Colonic mucosa (tissue), 4 donors: Measurements from ENCODE around the gene CSF2. TPM values are rescaled to one million over a fixed set of nuclear protein-coding genes. Genes with fewer than 3 reads are reported as not detected.
A peak's percentile ranks its signal among the peaks of the same experiment; 100 is the strongest.

Experiments used
- DNase-seq: peaks from one replicate; pipeline ENCODE4 v3.0.0-alpha.2; 2020
- H3K27ac ChIP-seq: fragments of 200-600 bp; one replicate; pipeline ENCODE4 v1.8.0; 2021
- H3K27me3 ChIP-seq: fragments of 200-600 bp; one replicate; pipeline ENCODE4 v1.8.0; 2021
- H3K36me3 ChIP-seq: fragments of 200-600 bp; one replicate; pipeline ENCODE4 v1.8.0; 2021
- H3K4me1 ChIP-seq: fragments of 200-600 bp; one replicate; pipeline ENCODE4 v1.8.0; 2021; ENCODE audit warnings: mild to moderate bottlenecking
- H3K4me3 ChIP-seq: fragments of 200-600 bp; one replicate; pipeline ENCODE4 v1.8.0; 2021
- H3K9ac ChIP-seq, 2 donors: one replicate each; pipeline ENCODE4 v1.7.0; 2013; ENCODE audit warnings: control low read depth in 2 of 2, low read depth in 2 of 2, low read length in 2 of 2
- H3K9me3 ChIP-seq: fragments of 200-600 bp; one replicate; pipeline ENCODE4 v1.8.0; 2021
- intact Hi-C: fragments of 100-400 bp; cut with DNase I; formaldehyde crosslinking; loops from one replicate; pipeline ENCODE4 v1.14.1; 2022
- total RNA-seq, 2 donors: library from RNA; stranded (reverse); fragmentation: NEBNext Ultra II Directional in 1 of 2; extraction: Animal tissue kit (Norgen Biotek cat#: 25700) in 1 of 2; gene quantifications; one replicate each; pipeline ENCODE4 v1.2.1, GENCODE V29; 2021
- TF ChIP-seq, protein P1 (sequence below): fragments of 200-600 bp; IDR thresholded peaks from one replicate; pipeline ENCODE4 v1.8.0; 2022; ENCODE audit warnings: antibody characterized with exemption, mild to moderate bottlenecking
- donor health status: healthy.
- donor health status: DM: no; HTN: no; CAD: no.
- donor health status: DM: no; HTN: no; CAD: no.

The CSF2 gene
- total RNA-seq, 2 donors from 2014 or later, result 0.67 TPM; not detected in 1

- no peak overlapping the region for H3K9ac ChIP-seq
- TF ChIP-seq, protein P1, sequence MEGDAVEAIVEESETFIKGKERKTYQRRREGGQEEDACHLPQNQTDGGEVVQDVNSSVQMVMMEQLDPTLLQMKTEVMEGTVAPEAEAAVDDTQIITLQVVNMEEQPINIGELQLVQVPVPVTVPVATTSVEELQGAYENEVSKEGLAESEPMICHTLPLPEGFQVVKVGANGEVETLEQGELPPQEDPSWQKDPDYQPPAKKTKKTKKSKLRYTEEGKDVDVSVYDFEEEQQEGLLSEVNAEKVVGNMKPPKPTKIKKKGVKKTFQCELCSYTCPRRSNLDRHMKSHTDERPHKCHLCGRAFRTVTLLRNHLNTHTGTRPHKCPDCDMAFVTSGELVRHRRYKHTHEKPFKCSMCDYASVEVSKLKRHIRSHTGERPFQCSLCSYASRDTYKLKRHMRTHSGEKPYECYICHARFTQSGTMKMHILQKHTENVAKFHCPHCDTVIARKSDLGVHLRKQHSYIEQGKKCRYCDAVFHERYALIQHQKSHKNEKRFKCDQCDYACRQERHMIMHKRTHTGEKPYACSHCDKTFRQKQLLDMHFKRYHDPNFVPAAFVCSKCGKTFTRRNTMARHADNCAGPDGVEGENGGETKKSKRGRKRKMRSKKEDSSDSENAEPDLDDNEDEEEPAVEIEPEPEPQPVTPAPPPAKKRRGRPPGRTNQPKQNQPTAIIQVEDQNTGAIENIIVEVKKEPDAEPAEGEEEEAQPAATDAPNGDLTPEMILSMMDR, result no peak
- no peaks in the 10 kb centered on the region for H3K4me1 ChIP-seq
- no peak for DNase-seq
- no peaks in the 10 kb centered on the region for H3K27me3 ChIP-seq
- no peak overlapping the region for H3K4me3 ChIP-seq
- no peaks in the 10 kb centered on the region for H3K9me3 ChIP-seq
- H3K27ac ChIP-seq, result no peak overlapping the region
- no peaks in the 10 kb centered on the region for H3K36me3 ChIP-seq
- intact Hi-C loops, result no loop called here
Measured at GRCh38 chr5:132081458-132081857, 7.9 kb downstream of the CSF2 start.

- no peak for DNase-seq
- Histone ChIP-seq H3K4me3 (no peak overlapping the region), H3K9ac (no peak overlapping the region), H3K36me3 (no peaks in the 10 kb centered on the region), H3K4me1 (no peaks in the 10 kb centered on the region), H3K27me3 (no peaks in the 10 kb centered on the region), H3K9me3 (no peaks in the 10 kb centered on the region), H3K27ac (no peak overlapping the region)
- intact Hi-C loops, result no loop called here
- TF ChIP-seq, protein P1, result no peak
Measured at GRCh38 chr5:132082329-132083023, 8.9 kb downstream of the CSF2 start.

GRCh38 chr5:132083071-132083678 is 9.6 kb downstream of the CSF2 start:
- Histone ChIP-seq H3K9ac (peak overlapping the region in 1 of 2 donors; percentile 12), H3K9me3 (no peaks in the 10 kb centered on the region), H3K27me3 (no peaks in the 10 kb centered on the region), H3K4me1 (no peaks in the 10 kb centered on the region), H3K27ac (no peak overlapping the region), H3K4me3 (no peak overlapping the region), H3K36me3 (no peaks in the 10 kb centered on the region)
- intact Hi-C loops, result no loop called here
- DNase-seq, result no peak
- TF ChIP-seq, protein P1, result no peak

DNA sequence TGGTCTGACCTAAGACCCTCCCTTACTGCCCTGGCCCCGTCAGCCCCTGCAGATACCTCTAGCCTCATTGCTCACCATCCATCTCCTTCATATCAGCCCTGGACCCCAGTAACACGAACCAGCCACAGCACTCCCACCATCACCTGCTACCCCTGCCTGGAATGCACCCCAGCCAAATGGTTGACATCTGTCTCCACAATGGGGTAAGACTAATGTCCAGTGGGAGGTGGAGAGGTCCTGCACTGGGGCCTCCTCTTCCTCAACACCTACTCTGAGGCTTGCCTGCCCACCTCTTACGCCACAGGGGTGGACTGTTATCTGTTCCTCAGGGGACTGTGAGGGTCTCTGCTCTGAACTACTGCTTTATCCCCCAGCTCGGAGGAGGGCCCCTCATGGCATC is 12.1 kb downstream of the CSF2 start:
- intact Hi-C loops, result no loop called here
- Histone ChIP-seq H3K9me3 (no peaks in the 10 kb centered on the region), H3K4me1 (no peaks in the 10 kb centered on the region), H3K36me3 (no peaks in the 10 kb centered on the region), H3K27ac (no peak overlapping the region), H3K4me3 (no peak overlapping the region), H3K27me3 (no peaks in the 10 kb centered on the region), H3K9ac (no peak overlapping the region)
- DNase-seq, result no peak
- TF ChIP-seq, protein P1, result no peak

DNA sequence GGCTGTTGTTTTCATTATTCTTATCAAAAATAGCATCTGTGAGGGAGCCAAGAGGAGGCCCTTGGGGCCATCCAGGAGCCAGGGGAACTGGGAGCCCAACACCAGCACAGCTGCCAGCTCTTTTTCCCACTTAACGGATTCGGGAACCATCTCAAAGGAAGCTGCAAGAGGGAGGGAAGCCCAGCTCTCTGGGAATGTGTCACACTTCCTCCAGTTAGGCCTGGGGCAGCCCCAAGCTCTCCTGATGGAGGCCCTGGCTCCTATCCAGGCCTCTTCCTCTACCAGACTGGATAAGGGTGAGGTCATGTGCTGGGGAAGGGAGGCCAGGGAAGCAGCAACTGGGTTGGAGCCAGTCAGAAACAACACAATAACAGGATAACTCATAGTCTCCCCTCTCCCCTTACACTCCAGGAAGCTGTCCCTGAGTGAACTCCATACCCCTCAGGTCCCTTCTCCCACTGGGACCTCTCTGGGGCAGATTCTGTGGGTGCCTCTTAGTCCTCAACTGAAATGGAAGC is 12.7 kb downstream of the CSF2 start:
- Histone ChIP-seq H3K9ac (no peak overlapping the region), H3K4me1 (no peaks in the 10 kb centered on the region), H3K27ac (no peak overlapping the region), H3K9me3 (no peaks in the 10 kb centered on the region), H3K27me3 (no peaks in the 10 kb centered on the region), H3K36me3 (no peaks in the 10 kb centered on the region), H3K4me3 (no peak overlapping the region)
- no peak for DNase-seq
- intact Hi-C loops, result no loop called here
- TF ChIP-seq, protein P1, result no peak
